Astrocyte of the spinal cord (primary cell): ENCODE measurements around the gene SDHAF3.

ENCODE experiments used
- DNase-seq: peaks from one replicate; pipeline ENCODE4 v3.0.0; 2011; ENCODE audit warnings: low read depth, low spot score
- H3K4me3 ChIP-seq: 2 replicates; pipeline ENCODE4 v1.5.1; 2011; ENCODE audit warnings: low read depth, mild to moderate bottlenecking, low read length, moderate library complexity
- CTCF ChIP-seq: IDR thresholded peaks from 2 replicates; pipeline ENCODE4 v1.5.1; 2012; ENCODE audit warnings: low read depth, mild to moderate bottlenecking, low read length, inconsistent platforms
- in situ Hi-C: cut with HindIII; loops from 2 replicates; pipeline ENCODE4 v1.10.0; 2017; ENCODE audit warnings: low sequenced_read_pairs

Gene SDHAF3

GRCh38 chr7:97088364-97088763 is 29.1 kb upstream of the SDHAF3 start:
- no peak for TF ChIP-seq CTCF
- in situ Hi-C loops = no loop called here
- no peak overlapping the region for H3K4me3 ChIP-seq
- no peak for DNase-seq

GRCh38 chr7:97089771-97090170 is 27.7 kb upstream of the SDHAF3 start:
- no peak for TF ChIP-seq CTCF
- in situ Hi-C loops = no loop called here
- no peak overlapping the region for H3K4me3 ChIP-seq
- no peak for DNase-seq

GRCh38 chr7:97090761-97091353 is 26.6 kb upstream of the SDHAF3 start:
- in situ Hi-C loops = no loop called here
- no peak for TF ChIP-seq CTCF
- DNase-seq = no peak
- H3K4me3 ChIP-seq = no peak overlapping the region

- no peak for TF ChIP-seq CTCF
- in situ Hi-C loops = no loop called here
- no peak for DNase-seq
- no peak overlapping the region for H3K4me3 ChIP-seq
Observed at GRCh38 chr7:97094284-97094930, 23.1 kb upstream of the SDHAF3 start.

- no peak for DNase-seq
- TF ChIP-seq CTCF = no peak
- in situ Hi-C loops = no loop called here
- no peak overlapping the region for H3K4me3 ChIP-seq
Observed at GRCh38 chr7:97096037-97096436, 21.5 kb upstream of the SDHAF3 start.

GRCh38 chr7:97096661-97097060 is 20.8 kb upstream of the SDHAF3 start:
- no peak for TF ChIP-seq CTCF
- no peak overlapping the region for H3K4me3 ChIP-seq
- in situ Hi-C loops = no loop called here

More at GRCh38 chr7:97096661-97097060, 20.8 kb upstream of the SDHAF3 start:
- DNase-seq = no peak
